HepG2 (cell line): ENCODE results near the gene TMCO6. TPM values are rescaled to one million over a fixed set of nuclear protein-coding genes. Genes with fewer than 3 reads are reported as not detected.

ENCODE experiments used
- DNMT1 ChIP-seq: sonication (generic); formaldehyde crosslinking; IDR thresholded peaks from 2 replicates; pipeline ENCODE4 v1.5.1; 2020; ENCODE audit warnings: mild to moderate bottlenecking, missing genetic modification reagents
- LCORL ChIP-seq, 2 experiments: fragments of 450-650 bp in 1 of 2; sonication (generic) in 1 of 2; formaldehyde crosslinking in 1 of 2; IDR thresholded peaks; 2 replicates each; pipeline versions ENCODE4 v1.5.0 to v1.6.1; 2017 to 2020; ENCODE audit warnings: antibody characterized with exemption in 1 of 2, missing genetic modification reagents in 1 of 2
- MLLT10 ChIP-seq: sonication (generic); formaldehyde crosslinking; IDR thresholded peaks from 2 replicates; pipeline ENCODE4 v1.4.0; 2020; ENCODE audit warnings: missing genetic modification reagents
- MTERF4 ChIP-seq: sonication (generic); formaldehyde crosslinking; IDR thresholded peaks from 2 replicates; pipeline ENCODE4 v1.8.0; 2023; ENCODE audit warnings: mild to moderate bottlenecking, missing genetic modification reagents
- NCOR1 ChIP-seq: fragments of 200-600 bp; sonication (generic); IDR thresholded peaks from 2 replicates; pipeline ENCODE4 v1.7.0; 2017; ENCODE audit warnings: antibody characterized with exemption, low read length, borderline replicate concordance
- TCF12 ChIP-seq, 2 experiments: fragments of 450-650 bp in 1 of 2; sonication (generic) in 1 of 2; formaldehyde crosslinking in 1 of 2; IDR thresholded peaks; 2 replicates each; pipeline versions ENCODE4 v1.6.1 to v1.8.0; 2017 to 2022; ENCODE audit warnings: antibody characterized with exemption in 1 of 2, mild to moderate bottlenecking in 1 of 2, missing genetic modification reagents in 1 of 2, moderate library complexity in 1 of 2
- ZNF646 ChIP-seq: sonication (generic); formaldehyde crosslinking; IDR thresholded peaks from 2 replicates; pipeline ENCODE4 v1.9.0; 2021; ENCODE audit warnings: mild to moderate bottlenecking, missing genetic modification reagents
- polyA plus RNA-seq, 8 experiments: library from polyadenylated mRNA; depleted of rRNA in 3 of 8; stranded (reverse) in 7 of 8; unstranded in 1 of 8; fragments of >200 nt; fragmentation: Illumina TruSeq in 4 of 8; extraction: Trizol in 4 of 8; gene quantifications; 2 replicates each; pipeline versions ENCODE4 v1.2.1 to v1.2.3, GENCODE V29; 2011 to 2016; ENCODE audit warnings: low read depth in 4 of 8, missing spikeins in 1 of 8, mixed read lengths in 1 of 8; ENCODE audit not compliant: insufficient read depth in 1 of 8
- total RNA-seq, 5 experiments: library from RNA; depleted of rRNA; stranded (reverse); fragments of >200 nt; fragmentation: Illumina TruSeq; extraction: Trizol; gene quantifications; 2 replicates each; pipeline ENCODE4 v1.2.3, GENCODE V29; 2016; ENCODE audit warnings: low read depth in 1 of 5

The TMCO6 gene
- total and polyA plus RNA-seq, 2 of the 13 experiments (the other 11 are each of a cell fraction or from before 2014, with no cell fraction given): 16.6 to 28.2 TPM

GRCh38 chr5:140630292-140631035 lies 8.8 kb upstream of the TMCO6 start (continued):
- no peak for TF ChIP-seq ZNF646 (CRISPR knock-in tag)
- no peak for TF ChIP-seq LCORL (IDR thresholded peaks at IDR 0.05)
- no peak for TF ChIP-seq LCORL (CRISPR knock-in tag; IDR thresholded peaks at IDR 0.05)
- no peak for TF ChIP-seq MTERF4 (CRISPR knock-in tag)
- TF ChIP-seq MLLT10: no peak
- no peak for TF ChIP-seq NCOR1
- no peak for TF ChIP-seq DNMT1 (CRISPR knock-in tag)
- TF ChIP-seq TCF12 (IDR thresholded peaks at IDR 0.05): no peak
- no peak for TF ChIP-seq TCF12 (CRISPR knock-in tag; IDR thresholded peaks at IDR 0.05)
